ENCODE results near the gene CAMTA1. TPM values are rescaled to one million over a fixed set of nuclear protein-coding genes. Genes with fewer than 3 reads are reported as not detected.
A peak's percentile ranks its signal among the peaks of the same experiment; 100 is the strongest.

CAMTA1 gene
- polyA plus RNA-seq, 1 donor from 2014 or later, result 79.0 TPM

- H3K4me3 Mint-ChIP-seq, result no peak overlapping the region
- peaks cover 0 to 7% (median 3%) of the 10 kb centered on the region in 3 donors for H3K9me3 Mint-ChIP-seq
- H3K27ac Mint-ChIP-seq, result no peak overlapping the region
Measured at GRCh38 chr1:7438396-7438785, 653.1 kb downstream of the CAMTA1 start.

GRCh38 chr1:7438921-7439655 lies 653.8 kb downstream of the CAMTA1 start:
- H3K4me3 Mint-ChIP-seq, result no peak overlapping the region
- H3K27me3 Mint-ChIP-seq, result peaks cover 1% of the 10 kb centered on the region
- H3K4me1 Mint-ChIP-seq, result peaks cover 0 to 1% (median 0%) of the 10 kb centered on the region in 3 donors
- no peak overlapping the region for H3K27ac Mint-ChIP-seq
- H3K9me3 Mint-ChIP-seq, result peaks cover 0 to 5% (median 3%) of the 10 kb centered on the region in 3 donors
- H3K36me3 Mint-ChIP-seq, result peaks cover 2% of the 10 kb centered on the region

More at GRCh38 chr1:7438396-7438785, 653.1 kb downstream of the CAMTA1 start:
- H3K27me3 Mint-ChIP-seq, result peaks cover 1% of the 10 kb centered on the region
- H3K36me3 Mint-ChIP-seq, result peaks cover 2% of the 10 kb centered on the region
- H3K4me1 Mint-ChIP-seq, result peaks cover 0 to 1% (median 0%) of the 10 kb centered on the region in 3 donors

GRCh38 chr1:7440154-7440553 lies 654.9 kb downstream of the CAMTA1 start:
- no peak overlapping the region for H3K4me3 Mint-ChIP-seq
- H3K36me3 Mint-ChIP-seq, result peaks cover 2% of the 10 kb centered on the region
- H3K27ac Mint-ChIP-seq, result no peak overlapping the region
- peaks cover 0 to 1% (median 0%) of the 10 kb centered on the region in 3 donors for H3K4me1 Mint-ChIP-seq
- peaks cover 1% of the 10 kb centered on the region for H3K27me3 Mint-ChIP-seq
- no peaks in the 10 kb centered on the region for H3K9me3 Mint-ChIP-seq

- peaks cover 2% of the 10 kb centered on the region for H3K36me3 Mint-ChIP-seq
- no peak overlapping the region for H3K27ac Mint-ChIP-seq
- no peaks in the 10 kb centered on the region for H3K9me3 Mint-ChIP-seq
- peaks cover 0 to 1% (median 0%) of the 10 kb centered on the region in 3 donors for H3K4me1 Mint-ChIP-seq
- peaks cover 1% of the 10 kb centered on the region for H3K27me3 Mint-ChIP-seq
- no peak overlapping the region for H3K4me3 Mint-ChIP-seq
Measured at GRCh38 chr1:7441143-7441841, 656.0 kb downstream of the CAMTA1 start.

GRCh38 chr1:7442036-7442435 lies 656.8 kb downstream of the CAMTA1 start:
- peaks cover 0 to under 1% (median 0%) of the 10 kb centered on the region in 3 donors for H3K9me3 Mint-ChIP-seq
- peak overlapping the region in 1 of 4 donors; percentile 32 for H3K4me3 Mint-ChIP-seq
- peaks cover 0 to 1% (median 0%) of the 10 kb centered on the region in 3 donors for H3K4me1 Mint-ChIP-seq
- H3K36me3 Mint-ChIP-seq, result peaks cover 2% of the 10 kb centered on the region
- no peak overlapping the region for H3K27ac Mint-ChIP-seq
- H3K27me3 Mint-ChIP-seq, result peaks cover 1% of the 10 kb centered on the region

- H3K36me3 Mint-ChIP-seq, result peaks cover 2% of the 10 kb centered on the region
- H3K27ac Mint-ChIP-seq, result no peak overlapping the region
- no peak overlapping the region for H3K4me3 Mint-ChIP-seq
- H3K4me1 Mint-ChIP-seq, result peaks cover 0 to 1% (median 0%) of the 10 kb centered on the region in 3 donors
- peaks cover 1% of the 10 kb centered on the region for H3K27me3 Mint-ChIP-seq
- H3K9me3 Mint-ChIP-seq, result peaks cover 0 to 2% (median 0%) of the 10 kb centered on the region in 3 donors
Measured at GRCh38 chr1:7442918-7443317, 657.7 kb downstream of the CAMTA1 start.

- Mint-ChIP-seq H3K27ac (no peak overlapping the region), H3K36me3 (peaks cover 2% of the 10 kb centered on the region), H3K4me3 (peak overlapping the region in 1 of 4 donors; percentile 34), H3K4me1 (peaks cover 0 to 1% (median 0%) of the 10 kb centered on the region in 3 donors), H3K9me3 (peaks cover 0 to 2% (median 0%) of the 10 kb centered on the region in 3 donors), H3K27me3 (peaks cover 1% of the 10 kb centered on the region)
Measured at GRCh38 chr1:7444363-7444762, 659.1 kb downstream of the CAMTA1 start.

GRCh38 chr1:7447093-7447492 lies 661.8 kb downstream of the CAMTA1 start:
- Mint-ChIP-seq H3K27me3 (peaks cover 1% of the 10 kb centered on the region), H3K4me1 (peaks cover 0 to 1% (median 0%) of the 10 kb centered on the region in 3 donors), H3K9me3 (peaks cover 0 to 2% (median 0%) of the 10 kb centered on the region in 3 donors), H3K4me3 (no peak overlapping the region), H3K36me3 (no peaks in the 10 kb centered on the region), H3K27ac (no peak overlapping the region)

- H3K36me3 Mint-ChIP-seq, result no peaks in the 10 kb centered on the region
- no peaks in the 10 kb centered on the region for H3K4me1 Mint-ChIP-seq
- H3K9me3 Mint-ChIP-seq, result peaks cover 0 to 2% (median 0%) of the 10 kb centered on the region in 3 donors
- H3K4me3 Mint-ChIP-seq, result no peak overlapping the region
- no peak overlapping the region for H3K27ac Mint-ChIP-seq
- H3K27me3 Mint-ChIP-seq, result peaks cover 1% of the 10 kb centered on the region
Measured at GRCh38 chr1:7447736-7448135, 662.5 kb downstream of the CAMTA1 start.

GRCh38 chr1:7448986-7449385 lies 663.7 kb downstream of the CAMTA1 start:
- H3K27ac Mint-ChIP-seq, result no peak overlapping the region
- H3K36me3 Mint-ChIP-seq, result no peaks in the 10 kb centered on the region
- peaks cover 0 to 2% (median 0%) of the 10 kb centered on the region in 3 donors for H3K9me3 Mint-ChIP-seq
- H3K27me3 Mint-ChIP-seq, result no peaks in the 10 kb centered on the region
- no peaks in the 10 kb centered on the region for H3K4me1 Mint-ChIP-seq
- H3K4me3 Mint-ChIP-seq, result no peak overlapping the region

GRCh38 chr1:7449750-7450149 lies 664.5 kb downstream of the CAMTA1 start:
- H3K9me3 Mint-ChIP-seq, result peaks cover 0 to 2% (median 0%) of the 10 kb centered on the region in 3 donors
- no peaks in the 10 kb centered on the region for H3K27me3 Mint-ChIP-seq
- no peak overlapping the region for H3K27ac Mint-ChIP-seq

GRCh38 chr1:7450838-7451237 lies 665.6 kb downstream of the CAMTA1 start:
- no peaks in the 10 kb centered on the region for H3K36me3 Mint-ChIP-seq
- H3K4me1 Mint-ChIP-seq, result no peaks in the 10 kb centered on the region
- H3K4me3 Mint-ChIP-seq, result no peak overlapping the region
- H3K27ac Mint-ChIP-seq, result no peak overlapping the region
- H3K9me3 Mint-ChIP-seq, result peaks cover 0 to 2% (median 0%) of the 10 kb centered on the region in 3 donors
- H3K27me3 Mint-ChIP-seq, result peaks cover 1% of the 10 kb centered on the region

More at GRCh38 chr1:7449750-7450149, 664.5 kb downstream of the CAMTA1 start:
- H3K36me3 Mint-ChIP-seq, result no peaks in the 10 kb centered on the region
- H3K4me3 Mint-ChIP-seq, result no peak overlapping the region
- no peaks in the 10 kb centered on the region for H3K4me1 Mint-ChIP-seq

- Mint-ChIP-seq H3K36me3 (no peaks in the 10 kb centered on the region), H3K27ac (no peak overlapping the region), H3K27me3 (peaks cover 1% of the 10 kb centered on the region), H3K4me1 (no peaks in the 10 kb centered on the region), H3K9me3 (no peaks in the 10 kb centered on the region), H3K4me3 (no peak overlapping the region)
Measured at GRCh38 chr1:7453038-7453437, 667.8 kb downstream of the CAMTA1 start.

- Mint-ChIP-seq H3K36me3 (no peaks in the 10 kb centered on the region), H3K4me3 (no peak overlapping the region), H3K27me3 (peaks cover 1% of the 10 kb centered on the region), H3K27ac (peak overlapping the region in 1 of 3 donors; percentile 23), H3K4me1 (no peaks in the 10 kb centered on the region), H3K9me3 (no peaks in the 10 kb centered on the region)
Measured at GRCh38 chr1:7454052-7454815, 669.0 kb downstream of the CAMTA1 start.
